Prostate gland (tissue), 2 donors: Measurements from ENCODE around the gene DHFR.

Experiments used
- POLR2A ChIP-seq: fragments of 450-650 bp; IDR thresholded peaks from one replicate; pipeline ENCODE4 v1.6.1; 2016; ENCODE audit warnings: antibody characterized with exemption, mild to moderate bottlenecking
- TF ChIP-seq, protein P1 (sequence below), 4 experiments: fragments of 200-600 bp in 2 of 4; fragments of 450-650 bp in 2 of 4; sonication (generic) in 2 of 4; IDR thresholded peaks; 1 replicate in 3 of 4; 2 replicates in 1 of 4; pipeline ENCODE4 v1.5.1; 2016 to 2019; ENCODE audit warnings: antibody characterized with exemption in 4 of 4, mild to moderate bottlenecking in 2 of 4, moderate library complexity in 2 of 4

DNA sequence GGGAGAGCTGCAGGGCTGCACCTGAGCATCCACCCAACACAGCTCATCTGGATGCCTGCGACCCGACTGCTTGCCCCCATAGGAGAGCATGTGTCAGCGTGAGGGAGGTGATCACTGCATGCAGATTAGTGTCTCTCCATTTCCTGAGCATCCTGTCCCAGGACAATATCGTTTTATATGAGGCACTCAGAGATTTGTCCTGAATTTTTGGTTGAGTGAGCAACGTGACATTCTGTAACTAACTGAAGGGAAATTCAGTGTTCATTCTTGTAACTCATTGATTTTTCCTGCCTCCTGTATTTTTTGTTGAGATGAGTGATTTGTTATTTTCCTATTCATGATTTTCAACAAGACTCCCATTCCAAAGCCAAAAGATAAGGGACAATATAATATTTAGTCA is 64.0 kb downstream of the DHFR start:
- TF ChIP-seq, protein P1, sequence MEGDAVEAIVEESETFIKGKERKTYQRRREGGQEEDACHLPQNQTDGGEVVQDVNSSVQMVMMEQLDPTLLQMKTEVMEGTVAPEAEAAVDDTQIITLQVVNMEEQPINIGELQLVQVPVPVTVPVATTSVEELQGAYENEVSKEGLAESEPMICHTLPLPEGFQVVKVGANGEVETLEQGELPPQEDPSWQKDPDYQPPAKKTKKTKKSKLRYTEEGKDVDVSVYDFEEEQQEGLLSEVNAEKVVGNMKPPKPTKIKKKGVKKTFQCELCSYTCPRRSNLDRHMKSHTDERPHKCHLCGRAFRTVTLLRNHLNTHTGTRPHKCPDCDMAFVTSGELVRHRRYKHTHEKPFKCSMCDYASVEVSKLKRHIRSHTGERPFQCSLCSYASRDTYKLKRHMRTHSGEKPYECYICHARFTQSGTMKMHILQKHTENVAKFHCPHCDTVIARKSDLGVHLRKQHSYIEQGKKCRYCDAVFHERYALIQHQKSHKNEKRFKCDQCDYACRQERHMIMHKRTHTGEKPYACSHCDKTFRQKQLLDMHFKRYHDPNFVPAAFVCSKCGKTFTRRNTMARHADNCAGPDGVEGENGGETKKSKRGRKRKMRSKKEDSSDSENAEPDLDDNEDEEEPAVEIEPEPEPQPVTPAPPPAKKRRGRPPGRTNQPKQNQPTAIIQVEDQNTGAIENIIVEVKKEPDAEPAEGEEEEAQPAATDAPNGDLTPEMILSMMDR (IDR thresholded peaks at IDR 0.05), result no peak
- TF ChIP-seq POLR2A, result no peak
